Subcutaneous adipose tissue (tissue), 4 donors: ENCODE data around the gene CSN2. TPM values are rescaled to one million over a fixed set of nuclear protein-coding genes. Genes with fewer than 3 reads are reported as not detected.

Experiments used
- CTCF ChIP-seq: fragments of 450-650 bp; IDR thresholded peaks from one replicate; pipeline ENCODE4 v1.5.1; 2016; ENCODE audit warnings: low read depth, mild to moderate bottlenecking, control low read depth, antibody characterized with exemption, moderate library complexity
- total RNA-seq, 4 donors: library from RNA; depleted of rRNA; stranded (reverse); fragments of >200 nt; gene quantifications; one replicate each; pipeline ENCODE4 v1.1.0, GENCODE V29; 2016

The CSN2 gene
- total RNA-seq: not detected

- no peak for TF ChIP-seq CTCF
Measured at GRCh38 chr4:69965628-69966027, at the start of gene CSN2. CSN2 (minus strand) TSS chr4:69965728; CDS start chr4:69960995, 4,733 bp downstream.

- TF ChIP-seq CTCF: no peak
Measured at GRCh38 chr4:70008771-70009170, 43.2 kb upstream of the CSN2 start.

GRCh38 chr4:70002507-70002906 is 37.0 kb upstream of the CSN2 start:
- no peak for TF ChIP-seq CTCF

GRCh38 chr4:70000711-70001110 is 35.2 kb upstream of the CSN2 start:
- no peak for TF ChIP-seq CTCF

GRCh38 chr4:69999420-69999819 is 33.9 kb upstream of the CSN2 start:
- TF ChIP-seq CTCF: no peak

- no peak for TF ChIP-seq CTCF
Measured at GRCh38 chr4:69995526-69996016, 30.0 kb upstream of the CSN2 start, which contains the start of gene STATH. STATH (plus strand) TSS chr4:69995966; CDS start chr4:69998438, 2,472 bp downstream.

GRCh38 chr4:69994782-69995181 is 29.3 kb upstream of the CSN2 start:
- TF ChIP-seq CTCF: no peak
